Hepatocyte (in vitro differentiated cells): ENCODE results near the gene C4A. TPM values are rescaled to one million over a fixed set of nuclear protein-coding genes. Genes with fewer than 3 reads are reported as not detected.
A peak's percentile ranks its signal among the peaks of the same experiment; 100 is the strongest.
"Not testable (repeated sequence)": the region's sequence is repeated elsewhere in the genome, so short reads cannot be mapped to it uniquely, and the experiment has no call there.

Source experiments
- DNase-seq: peaks from one replicate; pipeline ENCODE4 v3.0.0-alpha.2; 2016; ENCODE audit warnings: low spot score
- H2AFZ ChIP-seq: fragments of 200-600 bp; sonication (generic); 2 replicates; pipeline ENCODE4 v1.6.0; 2016; ENCODE audit warnings: antibody characterized with exemption, mild to moderate bottlenecking
- H3K27ac ChIP-seq: fragments of 200-600 bp; sonication (generic); 2 replicates; pipeline ENCODE4 v1.5.1; 2016; ENCODE audit warnings: mild to moderate bottlenecking
- H3K27me3 ChIP-seq: fragments of 200-600 bp; sonication (generic); 2 replicates; pipeline ENCODE4 v1.6.1; 2016
- H3K36me3 ChIP-seq: fragments of 200-600 bp; sonication (generic); replicated peaks from 2 replicates; pipeline ENCODE4 v1.5.1; 2016; ENCODE audit warnings: low read depth; ENCODE audit not compliant: insufficient read depth
- H3K4me1 ChIP-seq: fragments of 200-600 bp; sonication (generic); 2 replicates; pipeline ENCODE4 v1.5.1; 2016; ENCODE audit warnings: mild to moderate bottlenecking, moderate library complexity; ENCODE audit not compliant: insufficient read depth
- H3K4me2 ChIP-seq: fragments of 200-600 bp; sonication (generic); 2 replicates; pipeline ENCODE4 v1.6.0; 2016
- H3K4me3 ChIP-seq: fragments of 200-600 bp; sonication (generic); 2 replicates; pipeline ENCODE4 v1.5.1; 2016; ENCODE audit warnings: mild to moderate bottlenecking
- H3K79me2 ChIP-seq: fragments of 200-600 bp; sonication (generic); 2 replicates; pipeline ENCODE4 v1.6.0; 2017; ENCODE audit warnings: mild to moderate bottlenecking
- H3K9me2 ChIP-seq: fragments of 200-600 bp; sonication (generic); replicated peaks from 2 replicates; pipeline ENCODE4 v1.6.0; 2017; ENCODE audit warnings: mild to moderate bottlenecking; ENCODE audit not compliant: insufficient read depth
- H3K9me3 ChIP-seq: fragments of 200-600 bp; sonication (generic); 2 replicates; pipeline ENCODE4 v1.5.1; 2016; ENCODE audit warnings: low read depth, mild to moderate bottlenecking
- H4K20me1 ChIP-seq: fragments of 200-600 bp; sonication (generic); 2 replicates; pipeline ENCODE4 v1.6.0; 2016; ENCODE audit warnings: mild to moderate bottlenecking; ENCODE audit not compliant: insufficient read depth, poor library complexity, severe bottlenecking
- WGBS: methylation state at CpG from one replicate; pipeline ENCODE4 v1.1.6; 2016; ENCODE audit warnings: low lambda C conversion rate; ENCODE audit errors: missing lambda C conversion rate; 5-methylcytosine and 5-hydroxymethylcytosine counted together
- polyA plus RNA-seq: library from polyadenylated mRNA; unstranded; fragments of >200 nt; fragmentation: Nextera tagmentation; extraction: Ambion mirVana; gene quantifications from 2 replicates; pipeline ENCODE4 v1.2.1, GENCODE V29; 2016
- total RNA-seq: library from RNA; depleted of rRNA; stranded (reverse); fragments of >200 nt; gene quantifications from 2 replicates; pipeline ENCODE4 v1.2.3, GENCODE V29; 2014

The C4A gene
- total and polyA plus RNA-seq, 2 experiments from 2014 or later = 66.8 to 74.4 TPM

DNA sequence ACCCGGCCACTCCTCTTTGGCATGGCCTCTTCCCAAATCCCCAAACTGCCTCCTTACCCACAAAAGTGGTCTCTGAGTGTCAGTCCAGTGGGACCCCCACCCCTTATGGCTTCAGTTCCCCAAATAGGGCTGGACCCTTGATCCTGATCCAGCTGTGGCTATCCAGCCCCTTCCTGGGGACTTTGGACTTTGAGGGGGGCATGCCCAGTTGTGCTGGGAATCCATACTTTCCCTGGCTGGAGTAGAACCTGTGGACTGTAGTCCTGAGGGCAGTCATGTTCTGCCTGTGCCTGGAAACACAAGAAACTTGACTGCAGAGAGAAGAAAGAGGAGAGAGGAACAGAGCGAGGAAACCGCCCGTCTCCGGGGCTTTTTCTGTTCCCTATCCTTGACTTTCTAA is 55.3 kb downstream of the C4A start:
- not testable (repeated sequence) for H3K4me1 ChIP-seq, H3K9me2 ChIP-seq, H3K4me3 ChIP-seq, DNase-seq, H3K79me2 ChIP-seq, H4K20me1 ChIP-seq, H3K27me3 ChIP-seq, H3K9me3 ChIP-seq, H3K4me2 ChIP-seq, H2AFZ ChIP-seq, H3K36me3 ChIP-seq
- peak overlapping the region; percentile 20 for H3K27ac ChIP-seq
- 95% methylated on average over 4 of the region's 5 CpGs for WGBS

DNA sequence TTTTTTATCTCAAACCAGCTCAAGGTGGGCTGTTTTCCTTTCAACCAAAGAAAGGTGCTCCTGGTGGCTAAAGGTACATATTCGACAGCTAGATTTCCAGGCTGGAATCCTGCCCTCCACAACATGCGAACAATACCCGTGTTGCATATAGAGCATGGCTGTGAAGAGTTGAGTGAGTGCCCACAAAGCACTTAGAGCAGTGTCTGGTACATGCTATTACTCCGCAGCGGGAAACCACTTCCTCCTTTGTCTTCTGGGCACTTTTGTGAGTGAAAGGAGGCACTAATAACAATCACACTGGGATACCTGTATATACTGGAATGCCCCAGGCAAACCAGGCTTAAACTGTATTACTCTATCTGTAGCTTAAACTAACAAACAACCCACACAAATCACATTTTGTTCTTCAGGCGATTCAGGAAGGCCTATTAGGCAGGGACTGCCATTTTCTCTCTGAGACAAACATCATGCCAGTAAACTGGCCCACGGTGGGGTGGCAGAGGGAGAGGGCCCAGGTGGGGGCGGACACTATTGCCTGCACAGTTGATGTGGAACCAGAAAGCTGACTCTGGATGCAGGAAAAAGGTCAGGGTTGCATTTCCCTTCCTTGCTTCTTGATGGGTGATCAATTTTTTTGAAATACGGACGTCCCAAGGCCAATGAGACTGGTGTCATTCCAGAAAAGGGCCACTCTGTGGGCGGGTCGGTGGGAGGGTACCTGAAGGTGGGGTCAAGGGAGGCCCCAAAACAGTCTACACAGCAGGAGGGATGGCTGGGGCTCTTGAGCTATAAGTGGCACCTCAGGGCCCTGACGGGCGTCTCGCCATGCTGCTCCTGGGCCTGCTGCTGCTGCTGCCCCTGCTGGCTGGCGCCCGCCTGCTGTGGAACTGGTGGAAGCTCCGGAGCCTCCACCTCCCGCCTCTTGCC is 56.0 kb downstream of the C4A start, which contains the start of gene CYP21A2:
TSS of gene CYP21A2 (plus strand) at position 818 of the 927 bp plus-strand sequence. CDS start at position 826, 8 bp downstream.
- H4K20me1 ChIP-seq, H3K4me2 ChIP-seq, H3K79me2 ChIP-seq, H3K4me1 ChIP-seq, H3K27me3 ChIP-seq, H3K9me3 ChIP-seq, H3K36me3 ChIP-seq, H2AFZ ChIP-seq, DNase-seq, H3K4me3 ChIP-seq, H3K9me2 ChIP-seq: not testable (repeated sequence)
- WGBS = 84% methylated on average over 14 of the region's 19 CpGs
- H3K27ac ChIP-seq = peak within 1 kb of the TSS; percentile 68

DNA sequence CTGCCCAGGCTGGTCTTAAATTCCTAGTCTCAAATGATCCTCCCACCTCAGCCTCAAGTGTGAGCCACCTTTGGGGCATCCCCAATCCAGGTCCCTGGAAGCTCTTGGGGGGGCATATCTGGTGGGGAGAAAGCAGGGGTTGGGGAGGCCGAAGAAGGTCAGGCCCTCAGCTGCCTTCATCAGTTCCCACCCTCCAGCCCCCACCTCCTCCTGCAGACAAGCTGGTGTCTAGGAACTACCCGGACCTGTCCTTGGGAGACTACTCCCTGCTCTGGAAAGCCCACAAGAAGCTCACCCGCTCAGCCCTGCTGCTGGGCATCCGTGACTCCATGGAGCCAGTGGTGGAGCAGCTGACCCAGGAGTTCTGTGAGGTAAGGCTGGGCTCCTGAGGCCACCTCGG is 57.0 kb downstream of the C4A start:
- not testable (repeated sequence) for H3K79me2 ChIP-seq, DNase-seq, H3K36me3 ChIP-seq, H3K27ac ChIP-seq, H2AFZ ChIP-seq, H3K9me3 ChIP-seq, H3K9me2 ChIP-seq, H4K20me1 ChIP-seq, H3K27me3 ChIP-seq, H3K4me3 ChIP-seq, H3K4me1 ChIP-seq, H3K4me2 ChIP-seq
- WGBS = 85% methylated on average over 3 of the region's 5 CpGs

DNA sequence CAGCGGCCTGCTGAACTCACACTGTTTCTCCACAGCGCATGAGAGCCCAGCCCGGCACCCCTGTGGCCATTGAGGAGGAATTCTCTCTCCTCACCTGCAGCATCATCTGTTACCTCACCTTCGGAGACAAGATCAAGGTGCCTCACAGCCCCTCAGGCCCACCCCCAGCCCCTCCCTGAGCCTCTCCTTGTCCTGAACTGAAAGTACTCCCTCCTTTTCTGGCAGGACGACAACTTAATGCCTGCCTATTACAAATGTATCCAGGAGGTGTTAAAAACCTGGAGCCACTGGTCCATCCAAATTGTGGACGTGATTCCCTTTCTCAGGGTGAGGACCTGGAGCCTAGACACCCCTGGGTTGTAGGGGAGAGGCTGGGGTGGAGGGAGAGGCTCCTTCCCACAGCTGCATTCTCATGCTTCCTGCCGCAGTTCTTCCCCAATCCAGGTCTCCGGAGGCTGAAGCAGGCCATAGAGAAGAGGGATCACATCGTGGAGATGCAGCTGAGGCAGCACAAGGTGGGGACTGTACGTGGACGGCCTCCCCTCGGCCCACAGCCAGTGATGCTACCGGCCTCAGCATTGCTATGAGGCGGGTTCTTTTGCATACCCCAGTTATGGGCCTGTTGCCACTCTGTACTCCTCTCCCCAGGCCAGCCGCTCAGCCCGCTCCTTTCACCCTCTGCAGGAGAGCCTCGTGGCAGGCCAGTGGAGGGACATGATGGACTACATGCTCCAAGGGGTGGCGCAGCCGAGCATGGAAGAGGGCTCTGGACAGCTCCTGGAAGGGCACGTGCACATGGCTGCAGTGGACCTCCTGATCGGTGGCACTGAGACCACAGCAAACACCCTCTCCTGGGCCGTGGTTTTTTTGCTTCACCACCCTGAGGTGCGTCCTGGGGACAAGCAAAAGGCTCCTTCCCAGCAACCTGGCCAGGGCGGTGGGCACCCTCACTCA is 57.7 kb downstream of the C4A start:
- not testable (repeated sequence) for H3K9me2 ChIP-seq, H3K36me3 ChIP-seq, H3K27me3 ChIP-seq, H3K27ac ChIP-seq, H3K9me3 ChIP-seq, H2AFZ ChIP-seq, H3K4me2 ChIP-seq, DNase-seq, H3K4me3 ChIP-seq, H3K4me1 ChIP-seq, H3K79me2 ChIP-seq, H4K20me1 ChIP-seq
- 85% methylated on average over 23 of the region's 24 CpGs for WGBS

DNA sequence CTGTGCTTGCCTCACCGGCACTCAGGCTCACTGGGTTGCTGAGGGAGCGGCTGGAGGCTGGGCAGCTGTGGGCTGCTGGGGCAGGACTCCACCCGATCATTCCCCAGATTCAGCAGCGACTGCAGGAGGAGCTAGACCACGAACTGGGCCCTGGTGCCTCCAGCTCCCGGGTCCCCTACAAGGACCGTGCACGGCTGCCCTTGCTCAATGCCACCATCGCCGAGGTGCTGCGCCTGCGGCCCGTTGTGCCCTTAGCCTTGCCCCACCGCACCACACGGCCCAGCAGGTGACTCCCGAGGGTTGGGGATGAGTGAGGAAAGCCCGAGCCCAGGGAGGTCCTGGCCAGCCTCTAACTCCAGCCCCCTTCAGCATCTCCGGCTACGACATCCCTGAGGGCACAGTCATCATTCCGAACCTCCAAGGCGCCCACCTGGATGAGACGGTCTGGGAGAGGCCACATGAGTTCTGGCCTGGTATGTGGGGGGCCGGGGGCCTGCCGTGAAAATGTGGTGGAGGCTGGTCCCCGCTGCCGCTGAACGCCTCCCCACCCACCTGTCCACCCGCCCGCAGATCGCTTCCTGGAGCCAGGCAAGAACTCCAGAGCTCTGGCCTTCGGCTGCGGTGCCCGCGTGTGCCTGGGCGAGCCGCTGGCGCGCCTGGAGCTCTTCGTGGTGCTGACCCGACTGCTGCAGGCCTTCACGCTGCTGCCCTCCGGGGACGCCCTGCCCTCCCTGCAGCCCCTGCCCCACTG is 58.6 kb downstream of the C4A start:
- WGBS = 92% methylated on average over 10 of the region's 43 CpGs
- H2AFZ ChIP-seq = not testable (repeated sequence)

DNA sequence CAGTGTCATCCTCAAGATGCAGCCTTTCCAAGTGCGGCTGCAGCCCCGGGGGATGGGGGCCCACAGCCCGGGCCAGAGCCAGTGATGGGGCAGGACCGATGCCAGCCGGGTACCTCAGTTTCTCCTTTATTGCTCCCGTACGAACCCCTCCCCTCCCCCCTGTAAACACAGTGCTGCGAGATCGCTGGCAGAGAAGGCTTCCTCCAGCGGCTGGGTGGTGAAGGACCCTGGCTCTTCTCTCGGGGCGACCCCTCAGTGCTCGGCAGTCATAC is 59.1 kb downstream of the C4A start:
- no CpG with 5 or more reads among the region's 13 CpGs for WGBS
- H4K20me1 ChIP-seq, H3K4me1 ChIP-seq, H3K36me3 ChIP-seq, DNase-seq, H3K4me3 ChIP-seq, H3K9me3 ChIP-seq, H2AFZ ChIP-seq, H3K79me2 ChIP-seq, H3K4me2 ChIP-seq, H3K27me3 ChIP-seq, H3K9me2 ChIP-seq, H3K27ac ChIP-seq: not testable (repeated sequence)

More for the DNA sequence above, 58.6 kb downstream of the C4A start:
- H3K36me3 ChIP-seq, H3K4me3 ChIP-seq, H3K9me3 ChIP-seq, H3K4me2 ChIP-seq, H3K79me2 ChIP-seq, H3K27ac ChIP-seq, H4K20me1 ChIP-seq, H3K27me3 ChIP-seq, H3K9me2 ChIP-seq, H3K4me1 ChIP-seq, DNase-seq: not testable (repeated sequence)

DNA sequence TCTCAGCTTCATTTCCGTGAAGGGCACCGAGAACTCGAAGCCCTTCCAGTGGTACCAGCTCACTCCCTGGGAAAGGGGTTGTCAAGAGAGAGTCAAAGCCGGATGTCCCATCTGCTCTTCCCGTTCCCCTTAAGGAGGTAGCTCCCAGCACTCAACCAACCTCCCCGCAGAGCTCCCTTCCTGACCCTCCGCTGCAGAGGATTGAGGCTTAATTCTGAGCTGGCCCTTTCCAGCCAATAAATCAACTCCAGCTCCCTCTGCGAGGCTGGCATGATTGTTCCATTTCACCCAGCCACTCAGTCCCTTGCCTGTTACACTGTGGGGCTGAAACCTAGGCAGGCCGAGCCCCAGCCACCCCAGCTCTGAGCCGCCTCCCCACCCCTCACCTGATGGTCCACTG is 59.5 kb downstream of the C4A start:
- not testable (repeated sequence) for DNase-seq, H3K79me2 ChIP-seq, H4K20me1 ChIP-seq, H3K4me3 ChIP-seq, H3K4me2 ChIP-seq, H2AFZ ChIP-seq, H3K9me3 ChIP-seq, H3K27me3 ChIP-seq, H3K36me3 ChIP-seq, H3K9me2 ChIP-seq, H3K27ac ChIP-seq, H3K4me1 ChIP-seq
- WGBS = 83% methylated on average over 8 of the region's 10 CpGs

DNA sequence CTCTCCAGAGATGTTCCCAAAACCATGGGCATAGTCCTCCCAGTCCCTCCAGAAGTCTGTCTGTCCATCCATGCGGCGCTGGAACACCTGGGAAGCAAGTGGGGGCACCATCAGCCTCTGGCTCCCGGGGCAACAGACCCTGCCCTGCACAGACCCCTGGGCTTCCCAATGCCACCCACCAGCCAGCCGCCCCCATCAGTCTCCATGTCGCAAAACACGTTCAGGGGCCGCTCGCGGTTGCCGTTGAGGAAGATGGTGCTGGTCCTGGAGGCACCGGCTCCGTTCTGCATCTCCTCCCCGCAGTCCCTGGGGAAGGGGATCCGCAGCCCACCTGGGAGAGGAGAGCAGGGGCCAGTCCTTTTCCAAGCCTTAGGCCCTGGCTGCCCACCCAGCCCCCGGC is 60.4 kb downstream of the C4A start:
- H3K36me3 ChIP-seq, H3K9me2 ChIP-seq, H4K20me1 ChIP-seq, H3K27ac ChIP-seq, H3K79me2 ChIP-seq, H2AFZ ChIP-seq, H3K4me3 ChIP-seq, H3K27me3 ChIP-seq, H3K9me3 ChIP-seq, H3K4me1 ChIP-seq, DNase-seq, H3K4me2 ChIP-seq: not testable (repeated sequence)
- WGBS = 95% methylated on average over 11 of the region's 15 CpGs
